ENCODE results near the gene WIPF2. TPM values are rescaled to one million over a fixed set of nuclear protein-coding genes. Genes with fewer than 3 reads are reported as not detected.

The WIPF2 gene
- total and polyA plus RNA-seq, 2 donors (not counting 3 experiments of a cell fraction or from before 2014, with no cell fraction given): 8.4 to 30.4 TPM

DNA sequence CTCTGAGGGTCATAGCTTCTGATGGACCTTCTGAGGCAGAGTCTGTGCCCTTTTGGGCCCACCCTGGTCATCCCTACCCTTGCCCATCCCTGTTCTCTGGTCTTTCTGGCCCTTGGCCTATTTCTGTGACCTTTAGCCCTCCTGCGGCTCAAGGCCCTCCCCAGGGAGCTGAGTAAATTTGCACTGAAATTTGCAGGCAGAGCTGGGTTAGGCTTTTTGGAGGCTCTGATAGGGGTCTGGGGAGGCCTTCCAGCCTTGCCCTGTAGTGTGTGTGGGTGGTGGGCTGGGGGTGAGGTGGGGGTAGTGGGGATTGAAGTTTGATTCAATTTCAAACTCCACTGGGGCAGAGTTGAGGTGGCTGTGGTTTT is 107.7 kb downstream of the WIPF2 start:
- H3K4me1 ChIP-seq (ENCODE audit: control insufficient read depth, extremely low read depth, insufficient read depth, low read length): peaks cover 65% of the 10 kb centered on the region
- H4K20me1 ChIP-seq (replicated peaks; ENCODE audit: control insufficient read depth, extremely low read depth, insufficient read depth, low read length): no peaks in the 10 kb centered on the region
- no peak overlapping the region for H2AFZ ChIP-seq (ENCODE audit: low read depth, low read length)
- H3K9me3 ChIP-seq (replicated peaks; ENCODE audit: control insufficient read depth, insufficient read depth, low read length): no peaks in the 10 kb centered on the region
- H3K9me1 ChIP-seq (replicated peaks; ENCODE audit: control insufficient read depth, extremely low read depth, insufficient read depth, low read length): no peaks in the 10 kb centered on the region
- H3K4me3 ChIP-seq (replicated peaks in 1 of 3; ENCODE audit: insufficient read depth in 1 of 3, low read depth in 1 of 3, low read length in 3 of 3): no peak overlapping the region
- peaks cover 70% of the 10 kb centered on the region for H3K79me2 ChIP-seq (ENCODE audit: control insufficient read depth, insufficient read depth, low read length)
- CTCF ChIA-PET: interaction anchor here (1.3 to 3.5 kb wide), 3 partner anchors 10 to 31 kb away, joined by 3 to 14 read pairs (median 13); no protein-coding TSS in a partner anchor
- DNase-seq (ENCODE audit: low read depth, low spot score): no peak
- POLR2A ChIA-PET: no interaction called here
- peaks cover 0 to 3% of the 10 kb centered on the region in 2 experiments for H3K36me3 ChIP-seq (ENCODE audit: control insufficient read depth in 2 of 2, extremely low read depth in 1 of 2, insufficient read depth in 2 of 2, low read length in 2 of 2)
- BruUV-seq (replicated peaks): no TSS peak
- H3K27ac ChIP-seq (ENCODE audit: insufficient read depth, low read depth, low read length): no peak overlapping the region
- TF ChIP-seq EZH2 (IDR thresholded peaks at IDR 0.05; ENCODE audit: borderline replicate concordance, low read depth, low read length, severe bottlenecking): no peak
- no peak for TF ChIP-seq POLR2AphosphoS5 (IDR thresholded peaks at IDR 0.05; ENCODE audit: insufficient read depth, low read depth, low read length)
- no peak for TF ChIP-seq GATA2 (IDR thresholded peaks at IDR 0.05; ENCODE audit: insufficient read depth, insufficient read length, low read depth, low read length)
- no peak for TF ChIP-seq FOS (IDR thresholded peaks at IDR 0.05; ENCODE audit: borderline replicate concordance, insufficient read depth, low read length)
- TF ChIP-seq CTCF (IDR thresholded peaks at IDR 0.05; ENCODE audit: extremely low read depth in 1 of 2, insufficient read depth in 1 of 2, low read depth in 1 of 2, low read length in 2 of 2): no peak
- TF ChIP-seq, protein P1, sequence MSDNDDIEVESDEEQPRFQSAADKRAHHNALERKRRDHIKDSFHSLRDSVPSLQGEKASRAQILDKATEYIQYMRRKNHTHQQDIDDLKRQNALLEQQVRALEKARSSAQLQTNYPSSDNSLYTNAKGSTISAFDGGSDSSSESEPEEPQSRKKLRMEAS (IDR thresholded peaks at IDR 0.05; ENCODE audit: insufficient read depth, insufficient read length): no peak
- TF ChIP-seq POLR2A (IDR thresholded peaks at IDR 0.05; ENCODE audit: low read depth, low read length): no peak
- TF ChIP-seq MYC (IDR thresholded peaks at IDR 0.05; ENCODE audit: low read depth, low read length): no peak
- no peak for TF ChIP-seq JUN (IDR thresholded peaks at IDR 0.05; ENCODE audit: borderline replicate concordance, insufficient read depth, insufficient read length, low read depth)
- no peak overlapping the region for H3K4me2 ChIP-seq (ENCODE audit: insufficient read depth, low read length)
- dilution Hi-C loops (cut with MboI; ENCODE audit: extremely low pct_ligation_motif_present, low sequenced_read_pairs) (no loop called here), intact Hi-C loops (cut with micrococcal nuclease) (no loop called here)
- no peaks in the 10 kb centered on the region for H3K27me3 ChIP-seq (ENCODE audit: control insufficient read depth in 2 of 2, insufficient read depth in 2 of 2, low read length in 2 of 2)
- no peak overlapping the region for H3K9ac ChIP-seq (replicated peaks; ENCODE audit: extremely low read depth, insufficient read depth, low read length)
- FAIRE-seq: no peak

Data from endothelial cell of umbilical vein (primary cell).